ENCODE measurements around the gene ALG5. TPM values are rescaled to one million over a fixed set of nuclear protein-coding genes. Genes with fewer than 3 reads are reported as not detected.
A peak's percentile ranks its signal among the peaks of the same experiment; 100 is the strongest.

Gene ALG5
- polyA plus RNA-seq, 1 of the 3 experiments (the other 2 are of a cell fraction), result 24.2 TPM

DNA sequence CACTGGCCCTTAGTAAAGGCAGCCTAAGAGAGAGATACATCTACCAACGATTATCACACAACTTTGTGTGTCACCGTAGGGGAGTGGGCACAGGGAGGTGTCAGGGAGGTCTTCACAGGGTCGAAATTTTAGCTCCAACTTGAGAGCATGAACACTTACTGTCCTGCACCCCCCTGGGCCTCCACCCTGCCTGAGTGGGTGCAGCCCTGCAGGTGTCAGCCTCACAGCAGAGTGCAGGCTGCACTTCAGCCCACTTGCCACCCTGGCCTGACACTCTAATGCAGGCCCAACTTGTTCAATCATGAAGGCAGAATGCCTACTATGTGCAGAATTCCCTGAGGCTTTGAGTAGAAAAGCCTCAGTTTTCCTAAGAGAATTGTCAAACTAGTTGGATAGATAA lies 75.1 kb downstream of the ALG5 start:
- 55% methylated on average over 3 of the region's 3 CpGs for WGBS (ENCODE audit: low lambda C conversion rate)
- Histone ChIP-seq H3K27ac (ENCODE audit: low read depth in 2 of 2, low read length in 1 of 2) (no peak overlapping the region), H3K79me2 (ENCODE audit: insufficient read depth) (no peaks in the 10 kb centered on the region; the same call in 1 of the 2 replicates), H3F3A (replicated peaks; ENCODE audit: insufficient read depth) (peaks cover 12% of the 10 kb centered on the region), H3K4me2 (no peak overlapping the region), H4K20me1 (ENCODE audit: insufficient read depth) (no peaks in the 10 kb centered on the region), H3K27me3 (ENCODE audit: insufficient read depth) (no peaks in the 10 kb centered on the region), H3K4me3 (ENCODE audit: low read depth in 2 of 2, low read length in 1 of 2) (no peak overlapping the region), H3K9me3 (no peaks in the 10 kb centered on the region), H3K9ac (no peak overlapping the region), H3K4me1 (ENCODE audit: control insufficient read depth in 1 of 2, insufficient read depth in 2 of 2, low read depth in 1 of 2, low read length in 1 of 2) (peaks cover 3 to 10% of the 10 kb centered on the region in 2 experiments; a peak in 1 of 4 replicates), H3K36me3 (replicated peaks in 1 of 2; ENCODE audit: control insufficient read depth in 1 of 2, insufficient read depth in 2 of 2, low read length in 1 of 2) (no peaks in the 10 kb centered on the region), H3K9me2 (no peaks in the 10 kb centered on the region), H2AFZ (ENCODE audit: low read depth) (no peak overlapping the region)
- DNase-seq, result no peak
- TF ChIP-seq FOXM1 (IDR thresholded peaks at IDR 0.05; ENCODE audit: low read depth) (no peak), RCOR1 (IDR thresholded peaks at IDR 0.05; ENCODE audit: low read length) (no peak)
- POLR2A ChIA-PET, result no interaction called here
- CTCF ChIA-PET, result no interaction called here

DNA sequence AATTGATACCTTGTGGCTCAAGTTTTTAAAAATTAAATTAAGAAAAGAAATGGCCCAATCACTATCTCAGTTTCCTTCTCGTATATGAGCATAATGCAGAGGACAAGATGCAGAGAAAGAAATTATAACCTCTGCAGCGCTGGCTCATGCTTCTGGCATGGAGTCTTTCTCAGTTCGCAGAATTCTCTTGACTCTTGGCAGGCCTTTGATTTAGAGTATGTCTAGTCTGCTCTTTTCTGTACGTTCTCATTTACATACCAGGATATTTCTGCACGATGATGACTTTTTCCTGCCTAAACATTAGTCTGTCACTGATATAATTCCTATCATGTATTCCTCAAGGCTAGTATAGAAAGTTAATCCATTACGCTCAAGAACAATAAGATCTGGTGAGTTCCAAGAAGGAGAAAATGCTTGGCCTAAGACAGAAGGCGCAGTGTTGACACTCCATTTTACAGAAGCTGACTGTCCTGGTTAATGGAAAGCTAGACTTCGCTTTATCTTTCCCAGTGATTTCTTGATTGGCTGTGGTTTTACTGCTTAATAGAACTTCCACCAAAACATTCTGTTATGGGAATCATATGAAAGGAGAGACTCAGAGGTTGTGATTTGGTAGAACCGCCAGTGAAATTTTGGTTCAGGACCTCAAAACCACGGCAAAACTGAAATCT lies 77.4 kb downstream of the ALG5 start:
- Histone ChIP-seq H3K4me1 (ENCODE audit: control insufficient read depth in 1 of 2, insufficient read depth in 2 of 2, low read depth in 1 of 2, low read length in 1 of 2) (peaks cover 11 to 28% of the 10 kb centered on the region in 2 experiments; a peak in 3 of 4 replicates), H4K20me1 (ENCODE audit: insufficient read depth) (no peaks in the 10 kb centered on the region), H2AFZ (ENCODE audit: low read depth) (peak overlapping the region; percentile 26; the same call in 1 of the 2 replicates), H3K27ac (ENCODE audit: low read depth in 2 of 2, low read length in 1 of 2) (no peak overlapping the region; a peak in 1 of 4 replicates), H3K4me2 (no peak overlapping the region), H3K9me3 (no peaks in the 10 kb centered on the region), H3F3A (replicated peaks; ENCODE audit: insufficient read depth) (peaks cover 24% of the 10 kb centered on the region), H3K9ac (no peak overlapping the region), H3K9me2 (no peaks in the 10 kb centered on the region), H3K27me3 (ENCODE audit: insufficient read depth) (no peaks in the 10 kb centered on the region), H3K36me3 (replicated peaks in 1 of 2; ENCODE audit: control insufficient read depth in 1 of 2, insufficient read depth in 2 of 2, low read length in 1 of 2) (no peaks in the 10 kb centered on the region), H3K79me2 (ENCODE audit: insufficient read depth) (peaks cover 22% of the 10 kb centered on the region), H3K4me3 (ENCODE audit: low read depth in 2 of 2, low read length in 1 of 2) (no peak overlapping the region)
- ChIA-PET POLR2A (no interaction called here), CTCF (no interaction called here)
- 82% methylated on average over 10 of the region's 10 CpGs for WGBS (ENCODE audit: low lambda C conversion rate)
- TF ChIP-seq GATA2 (CRISPR knock-in tag; IDR thresholded peaks at IDR 0.05), result no peak
- TF ChIP-seq YY1 (IDR thresholded peaks at IDR 0.05; ENCODE audit: low read depth), result no peak
- TF ChIP-seq, protein P1, sequence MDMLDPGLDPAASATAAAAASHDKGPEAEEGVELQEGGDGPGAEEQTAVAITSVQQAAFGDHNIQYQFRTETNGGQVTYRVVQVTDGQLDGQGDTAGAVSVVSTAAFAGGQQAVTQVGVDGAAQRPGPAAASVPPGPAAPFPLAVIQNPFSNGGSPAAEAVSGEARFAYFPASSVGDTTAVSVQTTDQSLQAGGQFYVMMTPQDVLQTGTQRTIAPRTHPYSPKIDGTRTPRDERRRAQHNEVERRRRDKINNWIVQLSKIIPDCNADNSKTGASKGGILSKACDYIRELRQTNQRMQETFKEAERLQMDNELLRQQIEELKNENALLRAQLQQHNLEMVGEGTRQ (IDR thresholded peaks at IDR 0.05; ENCODE audit: borderline replicate concordance, low read depth, low read length), result no peak
- TF ChIP-seq ELF1 (IDR thresholded peaks at IDR 0.05), result no peak
- no peak for TF ChIP-seq RAD21 (IDR thresholded peaks at IDR 0.05; ENCODE audit: low read length)
- TF ChIP-seq, protein P2, sequence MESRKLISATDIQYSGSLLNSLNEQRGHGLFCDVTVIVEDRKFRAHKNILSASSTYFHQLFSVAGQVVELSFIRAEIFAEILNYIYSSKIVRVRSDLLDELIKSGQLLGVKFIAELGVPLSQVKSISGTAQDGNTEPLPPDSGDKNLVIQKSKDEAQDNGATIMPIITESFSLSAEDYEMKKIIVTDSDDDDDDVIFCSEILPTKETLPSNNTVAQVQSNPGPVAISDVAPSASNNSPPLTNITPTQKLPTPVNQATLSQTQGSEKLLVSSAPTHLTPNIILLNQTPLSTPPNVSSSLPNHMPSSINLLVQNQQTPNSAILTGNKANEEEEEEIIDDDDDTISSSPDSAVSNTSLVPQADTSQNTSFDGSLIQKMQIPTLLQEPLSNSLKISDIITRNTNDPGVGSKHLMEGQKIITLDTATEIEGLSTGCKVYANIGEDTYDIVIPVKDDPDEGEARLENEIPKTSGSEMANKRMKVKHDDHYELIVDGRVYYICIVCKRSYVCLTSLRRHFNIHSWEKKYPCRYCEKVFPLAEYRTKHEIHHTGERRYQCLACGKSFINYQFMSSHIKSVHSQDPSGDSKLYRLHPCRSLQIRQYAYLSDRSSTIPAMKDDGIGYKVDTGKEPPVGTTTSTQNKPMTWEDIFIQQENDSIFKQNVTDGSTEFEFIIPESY (IDR thresholded peaks at IDR 0.05; ENCODE audit: borderline replicate concordance, low read depth), result no peak
- TF ChIP-seq, protein P3, sequence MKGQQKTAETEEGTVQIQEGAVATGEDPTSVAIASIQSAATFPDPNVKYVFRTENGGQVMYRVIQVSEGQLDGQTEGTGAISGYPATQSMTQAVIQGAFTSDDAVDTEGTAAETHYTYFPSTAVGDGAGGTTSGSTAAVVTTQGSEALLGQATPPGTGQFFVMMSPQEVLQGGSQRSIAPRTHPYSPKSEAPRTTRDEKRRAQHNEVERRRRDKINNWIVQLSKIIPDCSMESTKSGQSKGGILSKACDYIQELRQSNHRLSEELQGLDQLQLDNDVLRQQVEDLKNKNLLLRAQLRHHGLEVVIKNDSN (IDR thresholded peaks at IDR 0.05; ENCODE audit: borderline replicate concordance, low read depth), result no peak
- TF ChIP-seq TAF1 (IDR thresholded peaks at IDR 0.05; ENCODE audit: borderline replicate concordance, low read depth, low read length), result no peak
- TF ChIP-seq, protein P4, sequence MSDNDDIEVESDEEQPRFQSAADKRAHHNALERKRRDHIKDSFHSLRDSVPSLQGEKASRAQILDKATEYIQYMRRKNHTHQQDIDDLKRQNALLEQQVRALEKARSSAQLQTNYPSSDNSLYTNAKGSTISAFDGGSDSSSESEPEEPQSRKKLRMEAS (IDR thresholded peaks at IDR 0.05; ENCODE audit: low read depth), result no peak
- TF ChIP-seq JUND (IDR thresholded peaks at IDR 0.05), result no peak
- no peak for TF ChIP-seq RCOR1 (IDR thresholded peaks at IDR 0.05; ENCODE audit: low read length)
- no peak for TF ChIP-seq FOXM1 (IDR thresholded peaks at IDR 0.05; ENCODE audit: low read depth)
- no peak for TF ChIP-seq TEAD4 (IDR thresholded peaks at IDR 0.05; ENCODE audit: borderline replicate concordance, insufficient read depth)
- no peak for TF ChIP-seq NRF1 (IDR thresholded peaks at IDR 0.05; ENCODE audit: low read depth, low read length)
- no peak for TF ChIP-seq EP300 (IDR thresholded peaks at IDR 0.05; ENCODE audit: borderline replicate concordance in 1 of 2, low read depth in 1 of 2, low read length in 1 of 2)
- no peak for DNase-seq

Data from SK-N-SH (cell line).